Transverse colon (tissue), 4 donors: Measurements from ENCODE around the gene UNC5CL.

Source experiments
- EP300 ChIP-seq: sonication (generic); formaldehyde crosslinking; IDR thresholded peaks from one replicate; pipeline ENCODE4 v1.6.1; 2017; ENCODE audit warnings: antibody characterized with exemption, low read depth
- POLR2A ChIP-seq: fragments of 450-650 bp; IDR thresholded peaks from one replicate; pipeline ENCODE4 v1.6.1; 2016; ENCODE audit warnings: antibody characterized with exemption, mild to moderate bottlenecking, moderate library complexity
- POLR2AphosphoS5 ChIP-seq, 3 donors: sonication (generic); formaldehyde crosslinking; IDR thresholded peaks; one replicate each; pipeline ENCODE4 v1.6.1; 2016; ENCODE audit warnings: antibody characterized with exemption in 3 of 3
- TF ChIP-seq, protein P1 (sequence below), 5 experiments: fragments of 200-600 bp in 3 of 5; fragments of 450-650 bp in 2 of 5; sonication (generic) in 3 of 5; IDR thresholded peaks; 1 replicate in 2 of 5; 2 replicates in 3 of 5; pipeline ENCODE4 v1.5.1; 2016 to 2017; ENCODE audit warnings: antibody characterized with exemption in 5 of 5, inconsistent platforms in 3 of 5, mild to moderate bottlenecking in 2 of 5, moderate library complexity in 1 of 5

DNA sequence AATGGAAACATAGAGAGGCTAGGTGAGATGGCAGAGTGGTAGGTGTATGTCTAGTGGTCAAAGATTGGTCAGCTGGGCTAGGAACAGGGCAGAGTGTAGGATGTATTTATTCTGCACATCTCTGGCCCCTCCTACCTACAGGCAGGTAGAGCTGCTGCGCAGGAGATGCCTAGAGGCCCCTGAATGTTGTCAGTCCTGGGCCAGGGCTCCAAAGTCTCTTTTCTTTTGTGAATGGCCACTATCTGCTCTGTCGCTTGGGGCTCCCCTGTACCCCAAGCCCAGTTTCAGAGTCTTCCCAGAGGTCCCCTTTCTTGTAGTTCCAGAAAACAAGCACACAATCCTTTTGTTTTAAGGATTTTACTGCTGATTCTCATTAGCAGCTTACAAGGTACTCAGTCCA lies 8.3 kb upstream of the UNC5CL start:
- TF ChIP-seq, protein P1, sequence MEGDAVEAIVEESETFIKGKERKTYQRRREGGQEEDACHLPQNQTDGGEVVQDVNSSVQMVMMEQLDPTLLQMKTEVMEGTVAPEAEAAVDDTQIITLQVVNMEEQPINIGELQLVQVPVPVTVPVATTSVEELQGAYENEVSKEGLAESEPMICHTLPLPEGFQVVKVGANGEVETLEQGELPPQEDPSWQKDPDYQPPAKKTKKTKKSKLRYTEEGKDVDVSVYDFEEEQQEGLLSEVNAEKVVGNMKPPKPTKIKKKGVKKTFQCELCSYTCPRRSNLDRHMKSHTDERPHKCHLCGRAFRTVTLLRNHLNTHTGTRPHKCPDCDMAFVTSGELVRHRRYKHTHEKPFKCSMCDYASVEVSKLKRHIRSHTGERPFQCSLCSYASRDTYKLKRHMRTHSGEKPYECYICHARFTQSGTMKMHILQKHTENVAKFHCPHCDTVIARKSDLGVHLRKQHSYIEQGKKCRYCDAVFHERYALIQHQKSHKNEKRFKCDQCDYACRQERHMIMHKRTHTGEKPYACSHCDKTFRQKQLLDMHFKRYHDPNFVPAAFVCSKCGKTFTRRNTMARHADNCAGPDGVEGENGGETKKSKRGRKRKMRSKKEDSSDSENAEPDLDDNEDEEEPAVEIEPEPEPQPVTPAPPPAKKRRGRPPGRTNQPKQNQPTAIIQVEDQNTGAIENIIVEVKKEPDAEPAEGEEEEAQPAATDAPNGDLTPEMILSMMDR (IDR thresholded peaks at IDR 0.05): no peak
- no peak for TF ChIP-seq POLR2AphosphoS5 (IDR thresholded peaks at IDR 0.05)
- no peak for TF ChIP-seq POLR2A
- TF ChIP-seq EP300: no peak
